Anterior cingulate cortex (tissue), 58 donors: Measurements from ENCODE around the gene GPR17.
A peak's percentile ranks its signal among the peaks of the same experiment; 100 is the strongest.

ENCODE experiments used
- DNase-seq, 58 donors: peaks; one replicate each; lab custom pipeline; 2025; lab: John Stamatoyannopoulos, UW

The GPR17 gene

GRCh38 chr2:127679680-127680361 is 33.9 kb downstream of the GPR17 start:
- DNase-seq = no peak

- DNase-seq = no peak
Observed at GRCh38 chr2:127680706-127681287, 34.8 kb downstream of the GPR17 start.

- DNase-seq = peak in 4 of 58 donors; percentile 9 to 30 (median 18)
Observed at GRCh38 chr2:127681288-127681804, 35.4 kb downstream of the GPR17 start.

- DNase-seq = no peak
Observed at GRCh38 chr2:127681976-127682857, 36.3 kb downstream of the GPR17 start.

GRCh38 chr2:127683056-127683455 is 37.1 kb downstream of the GPR17 start:
- no peak for DNase-seq

GRCh38 chr2:127683757-127684156 is 37.8 kb downstream of the GPR17 start:
- DNase-seq = no peak

- no peak for DNase-seq
Observed at GRCh38 chr2:127685410-127686080, 39.6 kb downstream of the GPR17 start.

- DNase-seq = no peak
Observed at GRCh38 chr2:127688405-127688804, 42.5 kb downstream of the GPR17 start.

- DNase-seq = no peak
Observed at GRCh38 chr2:127690696-127691095, 44.7 kb downstream of the GPR17 start.

- DNase-seq = no peak
Observed at GRCh38 chr2:127694986-127695385, 49.0 kb downstream of the GPR17 start.

- DNase-seq = peak in 33 of 58 donors; percentile 11 to 75 (median 41)
Observed at GRCh38 chr2:127695491-127696472, 49.8 kb downstream of the GPR17 start.

GRCh38 chr2:127697482-127698180 is 51.7 kb downstream of the GPR17 start:
- DNase-seq = no peak

- no peak for DNase-seq
Observed at GRCh38 chr2:127698553-127699355, 52.8 kb downstream of the GPR17 start.

- peak in 17 of 58 donors; percentile 7 to 55 (median 21) for DNase-seq
Observed at GRCh38 chr2:127700527-127701192, 54.7 kb downstream of the GPR17 start.

GRCh38 chr2:127701193-127701650 is 55.3 kb downstream of the GPR17 start, which contains the start of gene SFT2D3:
TSS of gene SFT2D3 (plus strand) at chr2:127701497. CDS start at chr2:127701529, 32 bp downstream.
- DNase-seq = peak; percentile 54 to 94 (median 88)

GRCh38 chr2:127701651-127702394 is 55.9 kb downstream of the GPR17 start:
- DNase-seq = peak in 48 of 58 donors; percentile 40 to 89 (median 72)
